GM19468 (cell line): ENCODE measurements around the gene CDH22.

ENCODE experiments used
- ATAC-seq: cut with Tn5 transposase; IDR thresholded peaks from one replicate; pipeline ENCODE4 v1.9.1; 2021; ENCODE audit warnings: mild to moderate bottlenecking, moderate library complexity, moderate number of reproducible peaks; ENCODE audit not compliant: unreplicated experiment; ENCODE audit errors: extremely low read depth

The CDH22 gene

DNA sequence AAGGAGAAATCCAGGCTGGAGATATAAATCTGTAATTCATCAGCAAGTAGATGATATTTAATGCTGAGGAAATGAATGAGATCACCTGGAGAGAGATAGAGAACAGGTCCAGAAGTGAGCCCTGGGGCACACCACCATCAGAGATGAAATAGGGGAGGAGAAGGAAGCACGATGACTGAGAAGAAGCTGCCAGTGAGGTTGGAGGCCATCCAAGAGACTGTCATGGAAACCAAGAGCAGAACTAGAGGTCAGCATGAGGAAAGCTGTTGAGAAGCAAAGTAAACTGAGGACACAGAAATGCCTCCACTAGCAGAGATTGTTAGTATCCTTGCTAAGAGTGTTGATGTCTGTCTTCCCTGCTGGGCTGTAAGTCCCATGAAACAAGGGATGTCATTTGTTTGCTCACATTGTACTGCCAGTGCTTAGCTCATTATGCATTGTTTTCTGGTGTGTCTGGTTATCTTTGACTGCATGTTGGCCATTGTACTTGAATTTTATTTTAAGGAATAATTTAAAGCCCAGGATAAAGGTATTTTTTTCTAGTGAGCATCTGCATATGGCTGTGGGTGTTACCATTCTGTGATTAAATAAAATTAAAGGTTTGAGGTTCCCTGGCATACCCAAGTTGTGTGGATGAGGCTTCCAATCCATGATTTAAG is 35.8 kb downstream of the CDH22 start:
- ATAC-seq = no peak

DNA sequence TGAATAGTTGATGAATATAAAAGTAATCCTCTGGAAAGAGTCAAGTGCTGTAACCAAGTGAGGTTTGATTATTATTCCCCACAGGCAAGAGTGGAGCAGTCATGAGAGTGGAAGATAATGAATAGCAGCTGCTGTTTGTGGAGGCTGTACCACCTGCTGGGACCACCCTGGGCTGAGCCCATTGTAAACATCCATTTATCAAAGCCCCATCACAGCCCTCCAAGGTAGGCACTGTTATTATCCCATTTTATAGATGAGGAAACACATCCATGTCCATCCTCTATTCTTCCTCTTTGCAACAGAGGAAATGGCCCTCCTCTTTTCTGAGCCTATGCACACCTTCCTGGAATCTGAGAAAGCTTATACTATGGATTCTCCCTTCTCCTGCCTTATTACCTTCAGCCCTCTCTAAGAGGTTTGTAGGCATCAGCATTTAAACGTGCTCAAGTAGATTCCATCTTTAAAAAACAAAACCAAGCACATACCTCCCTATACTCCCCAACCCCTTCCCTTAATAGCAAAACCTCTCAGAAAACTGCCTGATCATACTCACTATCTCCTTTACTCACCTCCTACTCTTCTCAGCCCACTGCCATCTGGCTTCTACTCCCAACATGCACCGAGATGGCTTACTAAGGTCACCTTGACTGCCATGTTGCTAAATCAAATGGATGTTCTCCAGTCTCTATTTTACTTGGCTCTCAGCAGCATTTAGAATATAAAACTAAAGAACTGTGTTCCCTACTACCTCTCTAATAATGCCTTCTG is 37.1 kb downstream of the CDH22 start:
- no peak for ATAC-seq

- ATAC-seq = no peak
Measured at GRCh38 chr20:46269372-46269771, 38.9 kb downstream of the CDH22 start.

DNA sequence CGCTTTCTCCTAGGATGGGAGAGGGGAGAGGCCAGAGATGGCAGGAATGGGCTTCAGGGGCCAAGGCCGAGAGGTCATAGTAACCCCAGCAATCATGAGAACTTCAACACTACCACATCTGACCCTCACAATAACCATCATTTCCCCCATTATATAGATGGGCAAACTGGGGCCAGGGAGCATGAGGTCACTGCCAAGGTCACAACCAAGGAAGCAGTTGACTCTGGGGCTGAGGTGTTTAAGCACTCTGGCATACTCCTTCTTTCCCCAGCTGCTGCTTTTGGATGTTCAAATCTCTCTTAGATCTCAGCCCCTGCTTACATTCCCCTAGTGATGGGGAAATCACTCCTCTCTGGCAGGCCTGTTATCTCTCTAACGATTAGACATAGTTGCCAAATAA is 39.6 kb downstream of the CDH22 start:
- no peak for ATAC-seq

DNA sequence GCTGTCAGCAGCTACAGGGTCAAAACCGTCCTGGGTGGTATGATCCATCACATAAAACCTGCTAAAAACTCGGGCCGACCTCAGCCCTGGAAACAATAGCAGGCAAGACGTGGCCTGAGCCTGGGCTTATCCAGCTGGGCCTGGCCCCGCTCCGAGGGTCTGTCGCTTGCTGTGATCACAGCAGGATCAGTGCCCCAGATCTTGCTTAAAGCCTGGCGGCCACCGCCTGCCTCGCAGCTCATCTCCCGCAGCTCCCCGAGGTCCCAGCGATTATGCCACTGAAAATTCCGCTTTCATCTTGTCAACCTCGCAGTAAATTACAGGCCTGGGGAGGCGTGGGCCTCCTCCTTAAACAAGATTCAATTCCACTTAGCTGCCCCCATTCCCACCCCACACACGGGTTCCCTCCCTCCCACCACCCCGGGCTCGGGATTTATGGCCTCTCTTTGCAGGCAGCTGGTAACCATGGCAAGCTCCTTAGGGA is 40.1 kb downstream of the CDH22 start:
- ATAC-seq = no peak

DNA sequence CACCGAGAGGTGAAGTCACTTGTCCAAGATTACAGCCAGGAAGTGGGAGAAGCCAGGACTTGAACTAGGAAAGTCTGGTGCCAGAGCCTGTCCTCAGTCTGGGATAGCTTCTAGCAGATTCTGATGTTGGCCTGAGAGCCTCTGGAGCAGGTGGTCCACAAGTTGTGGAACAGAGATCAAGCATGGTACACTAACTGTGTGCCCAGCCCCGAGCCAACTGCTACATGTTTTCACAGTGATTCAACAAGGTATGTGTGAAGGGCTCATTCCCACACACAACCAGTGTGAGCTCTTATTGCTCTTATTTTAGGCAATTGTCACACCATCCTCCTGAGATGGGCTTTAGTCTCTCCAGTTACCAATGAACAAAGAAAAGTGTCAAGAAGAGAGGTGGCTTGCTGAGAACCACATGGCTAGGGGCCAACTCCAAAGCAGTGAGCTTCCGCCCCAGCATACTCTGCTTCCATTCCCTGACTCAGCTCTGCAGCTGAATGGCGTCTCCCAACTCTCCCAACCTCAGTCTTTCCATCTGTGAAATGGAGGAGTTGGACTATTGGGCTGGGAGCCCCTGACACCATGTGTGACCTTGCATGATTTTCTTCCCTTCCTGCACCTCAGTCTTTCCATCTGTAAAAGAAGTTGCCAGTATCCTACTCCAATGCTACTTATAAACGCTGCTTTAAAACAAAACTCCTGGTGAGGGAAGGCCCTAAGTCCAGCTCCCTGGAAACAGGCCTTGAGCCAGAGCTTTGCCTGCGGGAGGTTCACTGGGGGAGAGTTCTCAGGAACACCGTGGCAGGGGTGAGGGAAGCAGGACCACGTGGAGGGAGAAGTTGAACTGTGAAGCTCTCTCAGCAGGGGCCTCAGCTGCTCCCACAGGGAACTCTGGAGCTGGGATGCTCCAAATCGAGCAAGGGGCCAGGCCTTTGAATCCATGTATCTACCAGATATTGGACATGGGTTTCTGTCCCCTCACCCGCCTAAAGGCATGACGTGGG is 40.9 kb downstream of the CDH22 start:
- ATAC-seq = no peak

DNA sequence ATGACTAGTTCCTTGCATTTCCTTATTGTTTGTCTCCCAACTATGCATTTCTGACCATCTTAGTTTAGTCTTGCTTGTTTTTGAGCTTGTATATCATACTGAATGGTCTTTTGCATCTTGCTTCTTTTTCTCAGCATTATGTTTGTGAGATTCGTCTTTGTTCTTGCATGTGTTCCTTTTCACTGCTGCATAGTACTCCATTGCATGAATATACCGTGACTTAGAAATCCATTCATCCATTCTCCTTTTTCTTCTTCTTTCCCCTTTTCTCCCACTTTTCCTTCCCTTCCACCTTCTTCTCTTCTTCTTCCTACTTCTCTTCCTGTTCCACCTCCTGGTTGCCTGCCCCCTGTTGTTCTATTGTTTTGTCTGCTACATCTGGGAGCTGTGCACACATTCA is 42.8 kb downstream of the CDH22 start:
- no peak for ATAC-seq

DNA sequence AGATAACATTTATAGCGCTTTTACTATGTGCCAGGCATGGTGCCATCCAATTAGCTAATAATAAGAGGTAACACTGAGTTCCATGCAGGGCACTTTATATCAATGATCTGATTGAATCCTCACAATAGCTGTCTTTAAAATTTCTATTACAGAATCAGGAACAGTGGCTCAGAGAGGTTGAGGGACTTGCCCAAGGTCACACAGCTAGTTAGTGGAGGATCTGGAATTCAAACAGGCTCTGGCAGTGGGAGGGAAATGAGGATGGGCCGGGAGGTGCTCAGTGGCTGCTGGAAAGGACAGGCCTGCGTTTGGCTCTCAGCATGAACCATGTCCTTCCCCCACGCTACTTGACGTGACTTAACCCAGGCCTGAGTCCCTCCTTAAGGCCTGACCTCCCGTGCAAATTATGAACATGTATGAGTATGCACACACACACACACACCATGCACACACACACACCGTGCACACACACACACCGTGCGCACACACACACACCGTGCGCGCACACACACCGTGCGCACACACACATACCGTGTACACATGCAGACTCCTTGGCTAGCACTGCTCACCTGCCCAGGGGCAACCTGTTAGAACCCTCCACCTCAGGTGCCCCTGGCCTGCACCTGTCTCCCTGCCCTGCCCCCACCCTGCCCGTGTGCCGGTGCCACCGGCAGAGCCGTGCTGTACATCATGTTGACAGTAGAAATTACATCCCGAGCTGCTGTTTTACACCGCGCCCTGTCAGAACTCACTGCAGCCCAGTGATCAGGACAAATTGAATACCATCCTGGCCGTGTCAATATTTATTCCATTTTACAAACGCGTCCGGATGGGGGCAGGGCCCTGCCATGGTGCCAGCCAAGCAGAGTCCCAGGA is 43.7 kb downstream of the CDH22 start:
- ATAC-seq = no peak

DNA sequence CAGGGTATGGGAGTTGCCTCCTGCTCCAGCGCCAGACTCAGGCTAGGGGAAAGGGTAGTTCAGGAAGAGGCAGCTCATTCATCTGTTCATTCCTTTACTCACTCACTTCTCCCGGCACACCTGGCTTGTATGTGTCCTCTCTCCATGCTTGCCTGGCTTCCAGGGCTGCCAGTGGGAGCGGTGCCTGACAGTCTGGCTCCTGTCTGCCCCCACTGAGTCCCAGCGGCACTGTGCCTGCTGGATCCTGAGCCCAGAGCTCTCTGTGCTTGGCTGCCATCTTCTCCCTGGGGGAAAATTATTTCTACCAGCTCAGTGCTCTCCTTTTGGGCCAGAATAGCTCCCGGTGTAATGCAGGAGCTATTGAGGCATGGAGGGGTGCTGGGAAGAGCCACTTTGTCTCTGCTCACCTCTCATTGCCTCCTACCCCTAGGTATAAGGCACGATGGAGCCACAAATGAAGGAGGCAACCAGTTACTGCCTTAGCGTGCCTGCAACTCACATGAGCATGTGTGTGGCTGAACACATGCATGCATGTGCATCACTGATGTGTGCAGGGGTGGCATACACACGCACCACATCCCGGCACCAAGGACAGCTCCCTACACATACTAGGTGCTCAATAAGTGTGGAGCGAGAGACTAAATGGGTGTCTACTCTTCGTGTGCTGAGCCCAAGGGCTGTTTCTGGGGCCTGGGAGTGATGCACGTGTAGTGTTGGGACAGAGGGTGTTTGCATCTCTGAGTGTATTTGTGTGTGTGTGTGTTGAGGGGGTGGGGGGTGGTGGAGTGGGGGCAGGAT is 46.6 kb downstream of the CDH22 start:
- ATAC-seq = no peak

DNA sequence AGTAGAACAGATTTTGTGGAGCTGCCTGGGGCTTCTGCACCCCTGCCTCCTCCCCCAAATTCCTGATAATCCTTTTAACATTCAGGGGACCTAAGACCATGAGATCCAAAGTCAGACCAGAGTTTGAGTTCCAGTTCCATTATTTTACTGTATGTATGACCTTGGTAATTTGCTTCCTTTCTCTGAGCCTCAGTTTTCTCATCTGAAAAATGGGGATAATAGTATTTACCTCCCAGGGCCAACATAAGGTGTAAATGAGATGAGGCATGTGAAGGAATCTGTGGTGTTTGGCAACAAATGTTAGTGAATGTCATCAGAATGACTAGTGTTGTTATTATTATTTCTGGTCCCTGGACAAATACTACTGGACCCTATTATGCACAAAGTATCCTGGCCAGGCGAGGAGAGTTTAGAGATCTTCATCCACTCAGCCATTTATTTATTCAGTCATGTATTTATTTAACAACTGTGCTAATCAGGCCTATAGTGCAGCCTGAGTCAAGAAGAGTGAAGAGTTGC is 47.3 kb downstream of the CDH22 start:
- no peak for ATAC-seq

GRCh38 chr20:46260480-46260879 is 47.8 kb downstream of the CDH22 start:
- no peak for ATAC-seq

DNA sequence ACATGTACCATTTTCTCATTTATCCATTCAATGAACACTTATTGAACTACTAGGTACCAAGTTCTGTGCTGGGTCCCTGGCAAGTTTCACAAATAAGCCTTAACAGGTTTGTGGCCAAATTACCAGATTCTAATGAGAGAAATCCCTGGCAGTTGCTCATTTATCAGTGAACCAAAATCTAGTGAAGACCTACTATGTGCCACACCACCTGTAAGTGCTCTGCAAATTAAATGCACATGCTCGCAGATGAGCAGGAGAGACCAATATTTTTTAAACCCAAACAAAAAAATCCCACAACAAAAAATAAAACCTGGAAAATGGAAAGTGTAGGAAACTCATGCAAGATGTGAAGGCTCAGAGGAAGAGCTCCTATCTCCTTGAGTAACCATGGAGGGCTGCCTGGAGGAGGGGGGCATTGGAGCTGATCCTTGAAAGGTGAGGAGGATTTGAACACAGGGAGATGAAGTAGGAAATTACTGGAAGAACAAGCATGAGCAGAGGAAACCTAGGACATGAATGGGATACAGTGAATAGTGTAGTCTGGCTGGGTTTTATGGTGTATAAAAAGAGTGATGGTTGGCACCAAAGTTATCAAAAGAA is 48.9 kb downstream of the CDH22 start:
- no peak for ATAC-seq

DNA sequence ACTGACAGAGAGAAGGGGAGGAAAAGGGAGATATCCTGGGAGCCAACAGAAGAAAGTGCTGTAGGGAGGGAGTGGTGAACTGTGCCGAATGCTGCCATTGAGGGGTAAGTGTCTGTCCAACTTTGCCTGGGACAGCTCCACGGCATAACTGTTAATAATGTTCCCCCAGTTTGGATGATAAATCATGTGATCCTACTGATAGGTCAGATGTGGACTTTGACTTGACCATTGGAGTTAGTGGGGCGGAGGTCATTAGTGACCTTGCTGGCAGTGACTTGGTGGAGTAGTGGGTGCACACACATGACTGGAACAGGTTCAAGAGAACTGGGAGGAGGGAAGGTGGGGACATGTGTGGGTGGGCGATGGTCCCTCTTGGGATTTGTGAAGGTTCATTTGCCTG is 50.4 kb downstream of the CDH22 start:
- no peak for ATAC-seq

DNA sequence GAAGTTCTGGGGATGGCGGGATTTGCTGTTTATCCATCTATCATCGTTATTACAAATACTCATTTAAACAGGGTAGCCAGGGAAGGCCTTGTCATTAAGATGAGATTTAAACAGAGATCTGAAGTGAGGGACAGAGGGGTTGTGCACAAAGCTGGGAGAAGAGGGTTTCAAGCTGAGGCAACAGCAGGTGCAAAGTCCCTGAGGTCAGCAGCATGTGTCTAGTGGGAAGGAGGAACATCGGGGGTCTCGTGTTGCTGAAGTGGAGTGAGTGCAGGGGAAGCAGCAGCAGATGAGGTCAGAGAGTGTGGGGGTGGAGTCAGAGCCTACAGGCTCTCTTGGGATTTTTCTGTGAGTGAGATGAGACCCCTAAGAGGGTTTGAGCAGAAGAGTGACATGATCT is 52.0 kb downstream of the CDH22 start:
- no peak for ATAC-seq

GRCh38 chr20:46255440-46256104 is 52.7 kb downstream of the CDH22 start:
- ATAC-seq = no peak

GRCh38 chr20:46253391-46253790 is 54.9 kb downstream of the CDH22 start:
- no peak for ATAC-seq

GRCh38 chr20:46252352-46253091 is 55.8 kb downstream of the CDH22 start:
- ATAC-seq = no peak
